Measurements from ENCODE around the gene CYP1A2.
A peak's percentile ranks its signal among the peaks of the same experiment; 100 is the strongest.
"Not testable (repeated sequence)": the region's sequence is repeated elsewhere in the genome, so short reads cannot be mapped to it uniquely, and the experiment has no call there.

CYP1A2 gene

DNA sequence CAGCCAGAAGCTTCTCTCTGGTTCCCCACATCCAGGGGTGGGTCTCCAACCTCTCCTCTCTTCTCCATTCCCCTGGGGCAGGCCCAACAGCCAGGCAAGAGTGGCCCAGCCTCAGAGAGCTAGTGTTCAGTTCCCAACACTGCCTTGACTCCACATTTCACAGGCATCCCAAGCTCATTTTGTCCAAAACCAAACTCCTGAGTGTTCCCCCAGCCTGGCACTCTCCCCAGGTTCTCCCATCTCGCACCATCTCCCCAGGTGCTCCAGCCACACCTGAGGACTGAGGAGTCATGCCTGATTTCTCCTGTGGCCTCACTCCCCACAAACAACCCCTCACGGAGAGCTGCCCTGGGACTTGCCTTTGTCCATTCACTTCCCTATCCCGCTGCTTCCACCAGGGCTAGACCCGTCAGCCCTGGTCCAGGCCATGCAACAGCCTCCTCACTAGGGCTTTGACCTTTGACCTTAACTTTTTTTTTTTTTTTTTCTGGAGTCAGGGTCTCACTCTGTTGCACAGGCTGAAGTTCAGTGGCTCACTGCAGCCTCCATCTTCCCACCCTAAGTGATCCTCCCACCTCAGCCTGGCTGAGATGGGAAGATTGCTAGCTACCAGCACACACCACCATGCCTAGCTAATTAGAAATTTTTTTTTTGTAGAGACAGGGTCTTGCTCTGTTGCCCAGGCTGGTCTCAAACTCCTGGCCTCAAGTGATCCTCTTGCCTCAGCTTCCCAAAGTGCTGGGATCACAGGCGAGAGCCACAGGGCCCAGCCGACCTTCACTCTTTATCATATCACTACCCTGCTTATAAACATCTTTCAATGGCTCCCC, 29.3 kb downstream of the CYP1A2 start:
- DNase-seq (ENCODE audit: low spot score), result no peak

DNA sequence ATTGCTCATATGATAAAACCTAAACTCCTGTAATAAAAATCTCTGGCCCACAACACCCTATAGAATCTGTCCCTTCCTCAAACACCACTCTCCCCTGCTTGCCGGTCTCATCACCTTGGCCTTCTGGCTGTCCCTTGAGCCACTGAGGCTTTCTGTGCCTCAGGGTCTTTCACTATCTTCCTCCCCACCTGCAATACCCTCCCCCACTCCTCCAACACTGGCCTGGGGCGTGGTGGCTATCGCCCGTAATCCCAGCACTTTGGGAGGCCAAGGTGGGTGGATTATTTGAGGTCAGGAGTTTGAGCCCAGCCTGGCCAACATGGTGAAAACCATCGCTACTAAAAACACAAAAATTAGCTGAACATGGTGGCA, 29.9 kb downstream of the CYP1A2 start:
- no peak for DNase-seq (ENCODE audit: low spot score)

DNA sequence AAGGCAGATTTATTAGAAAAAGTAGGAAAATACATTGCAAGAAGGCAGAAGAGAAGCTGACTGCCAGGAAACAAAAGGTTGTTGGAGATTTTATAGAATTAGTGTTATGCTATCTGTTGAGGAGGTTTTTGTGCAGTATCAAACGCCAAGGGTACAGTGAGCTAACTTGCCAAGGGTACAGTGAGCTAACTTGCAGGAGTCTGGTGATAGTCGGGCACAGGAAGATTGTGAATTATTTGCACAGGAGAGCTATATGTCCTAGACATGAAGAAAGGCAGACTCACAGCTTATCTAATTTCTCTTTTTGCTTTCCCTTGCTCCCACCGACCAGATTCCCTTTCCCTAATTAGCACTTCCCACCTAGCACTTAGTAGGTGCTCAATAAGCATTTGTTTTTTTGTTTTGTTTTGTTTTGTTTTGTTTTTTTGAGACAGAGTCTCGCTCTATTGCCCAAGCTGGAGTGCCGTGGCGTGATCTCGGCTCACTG, 30.6 kb downstream of the CYP1A2 start:
- DNase-seq (ENCODE audit: low spot score), result no peak

DNA sequence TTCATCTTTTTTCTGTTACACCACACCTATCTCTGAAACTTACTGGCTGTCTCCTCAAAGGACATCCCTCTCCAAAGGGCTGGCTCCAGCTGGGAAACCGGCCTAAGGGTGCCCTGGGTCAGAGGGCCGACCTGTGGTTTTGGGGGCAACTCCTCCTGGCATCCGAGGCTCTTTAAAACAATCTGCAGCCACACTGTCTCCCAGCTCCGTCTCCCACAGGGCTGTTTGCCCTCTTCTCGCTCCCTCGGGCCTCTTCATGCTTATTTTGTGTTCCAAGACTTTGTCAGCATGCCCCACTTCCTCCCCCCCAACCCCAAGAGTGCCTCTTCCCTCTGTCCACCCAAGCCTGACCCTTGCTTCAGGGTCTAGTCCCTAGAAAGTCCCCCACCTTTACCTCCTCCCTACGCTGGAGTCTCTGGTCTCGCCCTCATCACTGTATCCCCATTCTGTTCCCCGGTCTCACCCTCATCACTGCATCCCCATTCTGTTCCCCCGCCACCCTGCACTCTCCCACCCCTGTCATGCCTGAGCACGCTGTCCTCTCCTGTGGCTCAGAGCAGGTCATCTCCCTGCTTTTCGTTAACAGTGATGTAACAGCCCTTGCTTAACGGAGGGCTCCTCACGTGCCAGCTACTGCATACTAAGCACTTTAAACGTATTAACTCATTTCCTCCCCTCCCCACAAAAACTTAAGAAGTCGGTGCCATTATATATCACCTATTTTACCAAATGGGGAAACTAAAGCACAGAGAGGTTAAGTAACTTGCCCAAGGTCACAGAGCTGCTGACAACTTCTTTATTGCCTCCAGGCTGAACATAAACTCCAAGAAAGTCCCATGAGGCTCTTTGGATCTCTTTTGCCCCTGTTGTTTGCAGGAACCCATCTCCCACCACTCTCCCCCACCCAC, 32.1 kb downstream of the CYP1A2 start:
- no peak for DNase-seq (ENCODE audit: low spot score)

DNA sequence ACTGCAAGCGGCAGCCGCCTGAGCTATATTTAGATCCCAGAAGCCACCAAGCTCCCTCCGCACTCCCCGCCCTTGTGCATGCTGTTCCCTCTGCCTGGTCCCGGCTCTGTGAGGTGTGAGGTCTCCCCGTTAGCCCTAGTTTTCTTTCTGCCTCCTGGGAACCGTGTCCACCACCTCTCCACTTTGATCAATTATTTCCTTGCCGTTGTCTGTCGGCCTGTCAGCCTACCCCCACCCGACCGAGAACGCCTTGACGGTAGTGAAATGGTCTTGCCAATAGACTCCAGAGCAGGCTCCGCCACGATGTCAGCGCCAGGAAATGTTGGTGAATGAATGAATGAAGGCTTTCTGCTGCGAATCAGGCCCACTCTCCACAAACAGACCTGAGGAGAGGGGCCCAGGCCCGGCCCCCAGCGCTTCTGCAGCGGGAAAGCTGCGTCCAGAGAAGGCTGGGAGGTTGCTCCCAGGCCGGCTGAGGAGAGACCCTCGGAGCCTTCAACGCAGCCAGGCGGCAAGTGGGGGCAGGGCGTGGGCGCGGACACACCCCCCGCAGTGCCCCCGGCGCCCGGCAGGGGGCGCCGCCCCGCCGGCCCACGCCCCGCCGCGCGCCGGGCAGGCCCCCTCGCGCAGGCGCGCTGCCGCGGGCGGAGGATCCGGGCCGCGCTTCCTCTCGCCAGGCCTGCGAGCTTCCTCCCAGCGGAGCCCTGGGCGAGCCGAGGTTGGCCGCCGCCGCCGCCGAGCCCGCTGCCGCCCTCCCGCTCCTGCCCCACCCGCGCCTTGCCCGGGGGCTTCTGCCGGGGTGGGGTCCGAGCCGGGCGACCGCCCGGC, 33.0 kb downstream of the CYP1A2 start, which contains the start of gene CSK:
Gene CSK, plus strand, starts transcription at position 650 of the 828 bp plus-strand sequence. CDS start 16,218 bp downstream, outside the sequence.
- peak; percentile 67 for DNase-seq (ENCODE audit: low spot score)

- no peak for DNase-seq (ENCODE audit: low spot score)
Measured at GRCh38 chr15:74782259-74783071, 33.8 kb downstream of the CYP1A2 start.

DNA sequence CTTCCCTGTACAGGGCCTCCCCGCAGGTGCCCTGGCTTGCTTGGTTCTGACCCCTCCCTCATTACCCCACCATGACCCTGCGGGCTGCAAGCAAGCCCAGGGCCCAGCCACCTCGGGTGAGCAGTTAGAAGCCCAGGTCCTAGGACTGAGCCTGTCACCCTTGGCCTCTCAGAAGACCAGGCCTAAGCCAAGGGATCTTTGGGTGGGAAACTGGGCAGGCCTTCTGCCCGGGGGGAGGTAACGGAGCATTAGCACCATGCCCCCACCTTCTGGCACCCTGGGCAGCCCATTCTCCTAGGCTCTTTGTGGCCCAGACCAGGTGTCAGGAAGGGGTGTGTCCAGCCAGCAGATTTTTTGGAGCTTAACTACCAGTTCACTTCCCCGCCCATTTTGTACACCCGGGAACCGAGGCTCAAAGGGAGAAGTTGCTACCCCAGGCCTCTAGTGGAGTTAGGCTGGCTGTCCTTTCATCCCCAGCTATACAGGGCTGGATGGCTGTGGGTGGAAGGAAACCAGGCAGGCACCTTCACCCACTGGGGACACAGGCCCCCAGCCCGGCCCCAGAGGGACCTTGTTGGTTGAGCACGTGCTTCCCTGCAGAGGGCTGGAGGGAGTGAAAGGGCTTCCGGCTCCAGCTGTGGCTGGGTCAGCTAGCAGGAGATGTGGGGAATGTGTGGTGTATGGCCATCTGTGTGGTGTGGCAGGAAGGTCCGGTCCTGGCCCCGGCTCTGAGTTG, 34.6 kb downstream of the CYP1A2 start:
- no peak for DNase-seq (ENCODE audit: low spot score)

DNA sequence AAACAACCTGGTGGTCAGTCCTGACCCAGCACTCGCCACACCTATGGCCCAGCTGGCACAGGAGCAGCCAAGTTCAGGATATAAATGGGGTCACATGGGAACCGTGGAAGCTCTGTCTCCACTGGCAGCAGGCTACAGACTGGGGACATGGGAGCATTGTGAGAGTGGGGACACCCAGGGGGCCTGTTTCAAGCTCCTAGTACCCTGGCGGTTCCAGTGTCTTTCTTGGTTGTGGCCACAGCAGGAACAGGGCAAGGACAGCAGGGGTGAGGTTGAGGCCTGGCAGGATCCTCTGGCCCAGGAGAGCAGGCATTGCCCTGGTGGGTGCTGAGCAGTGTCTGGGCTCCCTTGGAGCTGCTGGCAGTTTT, 35.1 kb downstream of the CYP1A2 start:
- DNase-seq (ENCODE audit: low spot score), result no peak

- DNase-seq (ENCODE audit: low spot score), result no peak
Measured at GRCh38 chr15:74784426-74785193, 36.0 kb downstream of the CYP1A2 start.

DNA sequence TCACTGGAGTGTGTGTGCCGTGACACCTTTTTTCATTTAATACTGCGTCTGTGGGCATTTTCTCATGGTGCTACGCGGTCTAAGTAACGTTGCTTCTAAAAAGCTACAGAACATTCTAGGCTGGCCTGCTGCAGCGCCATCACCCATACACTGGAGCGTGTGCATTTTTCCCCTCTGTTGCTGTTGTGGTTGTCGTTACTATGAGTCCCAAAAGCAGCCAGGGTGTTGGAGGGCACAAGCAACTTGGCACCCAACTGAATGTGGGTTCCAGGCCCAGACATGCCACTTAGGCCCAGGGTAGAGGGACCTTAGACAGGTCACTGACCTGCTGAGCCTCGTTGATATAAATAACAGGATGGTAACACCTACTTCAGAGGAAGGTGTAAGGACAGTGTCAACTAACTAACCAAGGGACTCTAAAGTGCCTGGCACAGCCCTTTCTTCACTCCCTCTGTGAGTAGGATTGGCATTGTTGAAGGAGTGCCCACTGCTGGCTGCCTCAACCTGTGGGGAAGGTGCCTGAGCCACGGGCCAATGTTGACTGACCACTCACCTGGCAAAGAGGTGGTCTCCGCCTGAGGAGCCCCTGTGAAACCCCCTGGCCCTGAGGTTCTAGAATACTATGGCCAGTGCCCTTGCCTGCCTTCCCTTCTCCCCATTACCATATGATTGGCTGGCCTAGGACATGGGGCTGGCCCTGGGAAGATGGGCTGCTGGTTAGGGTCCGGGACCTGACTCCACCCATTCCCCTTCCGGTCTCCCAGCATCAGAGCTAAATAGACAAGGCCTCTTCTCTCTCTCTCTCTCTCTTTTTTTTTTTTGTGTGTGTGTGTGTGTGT, 36.8 kb downstream of the CYP1A2 start:
- DNase-seq (ENCODE audit: low spot score), result no peak

DNA sequence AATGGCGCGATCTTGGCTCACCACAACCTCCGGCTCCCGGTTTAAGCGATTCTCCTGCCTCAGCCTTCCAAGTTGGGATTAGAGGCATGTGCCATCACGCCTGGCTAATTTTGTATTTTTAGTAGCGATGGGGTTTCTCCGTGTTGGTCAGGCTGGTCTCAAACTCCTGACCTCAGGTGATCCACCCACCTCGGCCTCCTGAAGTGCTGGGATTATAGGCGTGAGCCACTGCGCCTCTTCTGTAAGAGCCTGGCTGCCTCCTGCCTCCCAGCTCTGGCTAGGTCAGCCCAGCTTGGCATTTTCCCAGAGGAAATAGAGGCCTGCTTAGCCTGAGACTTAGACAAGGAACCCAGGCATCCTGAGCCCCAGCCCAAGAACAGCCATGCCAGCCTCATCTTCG, 37.4 kb downstream of the CYP1A2 start:
- DNase-seq (ENCODE audit: low spot score), result not testable (repeated sequence)

DNA sequence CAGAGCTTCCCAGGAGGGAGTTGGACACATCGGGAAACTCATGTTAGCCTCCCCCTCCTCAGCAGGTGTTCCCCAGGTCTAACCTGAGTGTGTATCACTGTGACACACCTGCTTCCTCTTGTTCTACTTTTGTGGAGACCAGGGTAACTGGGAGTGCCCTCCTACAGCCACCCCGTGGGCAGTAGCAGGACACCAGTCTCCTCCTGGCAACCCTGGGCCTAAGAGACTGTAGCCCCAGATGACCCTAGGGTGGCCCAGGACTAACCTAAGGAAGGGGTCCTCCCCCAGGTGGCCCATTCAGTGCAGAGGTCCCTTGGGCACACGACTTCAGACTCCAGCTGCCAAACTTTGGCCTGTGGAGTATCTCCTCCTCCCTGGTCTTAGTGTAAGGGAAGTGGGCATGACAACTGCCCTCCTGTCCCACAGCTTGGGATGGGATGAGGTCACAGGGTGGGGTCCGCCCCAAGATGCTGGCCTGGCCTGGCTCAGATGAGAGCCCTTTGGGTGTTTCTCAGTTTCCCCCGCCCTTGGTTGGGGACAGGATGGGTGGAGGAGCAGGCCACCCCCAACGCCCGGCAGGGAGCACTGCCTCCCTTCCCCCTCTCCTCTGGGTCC, 38.0 kb downstream of the CYP1A2 start:
- no peak for DNase-seq (ENCODE audit: low spot score)

GRCh38 chr15:74787251-74788041, 38.8 kb downstream of the CYP1A2 start:
- peak; percentile 47 for DNase-seq (ENCODE audit: low spot score)

GRCh38 chr15:74788042-74788682, 39.5 kb downstream of the CYP1A2 start:
- DNase-seq (ENCODE audit: low spot score), result no peak

DNA sequence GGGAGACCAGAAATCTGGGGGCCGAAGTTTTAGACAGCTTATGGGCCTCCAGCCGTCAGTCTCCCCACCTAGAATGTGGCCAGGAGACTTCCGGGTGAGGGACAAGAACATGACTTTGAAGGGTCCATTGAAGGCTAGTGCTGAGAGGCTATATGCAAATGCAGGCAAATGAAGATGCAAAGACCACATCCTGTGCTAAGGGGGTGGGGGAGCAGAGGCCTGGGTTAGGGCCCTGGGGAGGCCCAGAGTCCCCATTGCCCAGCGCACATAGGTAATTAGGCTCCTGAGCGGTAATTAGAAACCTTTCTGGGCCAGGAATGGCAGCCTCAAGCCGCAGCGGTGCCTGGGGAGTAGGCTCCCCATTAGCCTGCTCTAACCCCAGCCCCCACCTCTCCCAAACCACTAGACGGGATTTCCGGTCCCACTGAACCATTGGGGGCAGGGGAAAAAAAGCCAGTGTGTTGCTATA, 40.1 kb downstream of the CYP1A2 start:
- no peak for DNase-seq (ENCODE audit: low spot score)

DNA sequence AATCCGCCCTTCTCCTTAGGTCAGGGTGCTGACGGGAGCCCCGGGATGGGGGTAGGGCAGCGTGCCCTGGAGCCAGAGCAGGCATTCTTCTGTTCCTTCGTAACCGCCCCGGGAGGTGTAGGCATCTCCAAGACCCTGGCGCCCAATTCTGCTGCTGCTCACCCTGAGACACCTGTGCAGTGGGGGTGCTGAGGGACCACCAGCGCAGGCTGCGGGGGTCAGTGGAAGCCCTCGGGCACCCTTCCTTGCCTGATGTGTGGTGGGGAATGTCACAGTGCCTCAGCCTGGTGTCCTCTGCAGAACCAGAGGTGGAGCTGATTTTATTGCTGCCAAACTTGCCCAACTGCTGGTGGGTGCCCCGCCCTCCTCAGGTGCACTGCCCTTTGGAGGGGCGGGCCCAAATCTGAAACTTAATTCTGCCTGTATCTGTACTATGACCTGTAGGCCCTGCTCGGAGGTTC, 40.6 kb downstream of the CYP1A2 start:
- DNase-seq (ENCODE audit: low spot score), result no peak

- DNase-seq (ENCODE audit: low spot score), result no peak
Measured at GRCh38 chr15:74789741-74790079, 41.1 kb downstream of the CYP1A2 start.
